Measurements from ENCODE around the gene MRPL24. TPM values are rescaled to one million over a fixed set of nuclear protein-coding genes. Genes with fewer than 3 reads are reported as not detected.
"Not testable (repeated sequence)": the region's sequence is repeated elsewhere in the genome, so short reads cannot be mapped to it uniquely, and the experiment has no call there.

MRPL24 gene
- total RNA-seq, 2 donors from 2014 or later: 39.1 to 86.7 TPM

GRCh38 chr1:156767101-156767878 lies 26.4 kb upstream of the MRPL24 start, which contains the start of gene PRCC:
TSS of gene PRCC (plus strand) at chr1:156767535. CDS start at chr1:156767772, 237 bp downstream.
- peak; percentile 98 for DNase-seq
- intact Hi-C loops (cut with DNase I): loop anchor here (5.0 kb wide), 1 partner anchor 40 kb away; the partner anchor contains the start of genes ISG20L2 and METTL25B
- Histone ChIP-seq H3K36me3 (peaks cover 3% of the 10 kb centered on the region), H3K4me3 (peak within 1 kb of the TSS; percentile 93), H3K4me1 (peaks cover 12% of the 10 kb centered on the region), H3K27me3 (no peaks in the 10 kb centered on the region), H3K9me3 (no peaks in the 10 kb centered on the region), H3K27ac (peak within 1 kb of the TSS; percentile 82), H3K9ac (ENCODE audit: low read depth in 2 of 2, low read length in 2 of 2) (peak within 1 kb of the TSS; percentile 94 to 97)
- no peak for TF ChIP-seq CTCF (IDR thresholded peaks at IDR 0.05)

GRCh38 chr1:156766298-156767100 lies 25.6 kb upstream of the MRPL24 start:
- Histone ChIP-seq H3K4me1 (peaks cover 12% of the 10 kb centered on the region), H3K9me3 (no peaks in the 10 kb centered on the region), H3K27me3 (no peaks in the 10 kb centered on the region), H3K4me3 (peak overlapping the region; percentile 93), H3K36me3 (peaks cover 3% of the 10 kb centered on the region), H3K9ac (ENCODE audit: low read depth in 2 of 2, low read length in 2 of 2) (peak overlapping the region; percentile 57 to 76), H3K27ac (peak overlapping the region; percentile 78)
- DNase-seq: peak; percentile 24
- TF ChIP-seq CTCF (IDR thresholded peaks at IDR 0.05): no peak
- intact Hi-C loops (cut with DNase I): loop anchor here (5.0 kb wide), 1 partner anchor 39 kb away; the partner anchor contains the start of genes ISG20L2 and METTL25B

GRCh38 chr1:156765666-156766065 lies 24.8 kb upstream of the MRPL24 start:
- no peak overlapping the region for H3K4me3 ChIP-seq
- H3K27me3 ChIP-seq: no peaks in the 10 kb centered on the region
- no peak for TF ChIP-seq CTCF (IDR thresholded peaks at IDR 0.05)
- peaks cover 12% of the 10 kb centered on the region for H3K4me1 ChIP-seq
- no peak for DNase-seq
- H3K27ac ChIP-seq: no peak overlapping the region
- no peaks in the 10 kb centered on the region for H3K36me3 ChIP-seq
- H3K9me3 ChIP-seq: no peaks in the 10 kb centered on the region
- peak overlapping the region in 1 of 2 donors; percentile 76 for H3K9ac ChIP-seq (ENCODE audit: low read depth in 2 of 2, low read length in 2 of 2)
- intact Hi-C loops (cut with DNase I): loop anchor here (5.0 kb wide), 1 partner anchor 38 kb away; the partner anchor contains the start of genes ISG20L2 and METTL25B

GRCh38 chr1:156765136-156765535 lies 24.2 kb upstream of the MRPL24 start:
- H3K36me3 ChIP-seq; DNase-seq; H3K4me3 ChIP-seq; H3K9ac ChIP-seq (ENCODE audit: low read depth in 2 of 2, low read length in 2 of 2); H3K9me3 ChIP-seq; H3K27me3 ChIP-seq; H3K27ac ChIP-seq: not testable (repeated sequence)
- intact Hi-C loops (cut with DNase I): loop anchor here (5.0 kb wide), 1 partner anchor 38 kb away; the partner anchor contains the start of genes ISG20L2 and METTL25B
- peaks cover 12% of the 10 kb centered on the region for H3K4me1 ChIP-seq

GRCh38 chr1:156760796-156761104 lies 19.9 kb upstream of the MRPL24 start:
- intact Hi-C loops (cut with DNase I): no loop called here
- Histone ChIP-seq H3K4me3 (no peak overlapping the region), H3K36me3 (no peaks in the 10 kb centered on the region), H3K4me1 (no peaks in the 10 kb centered on the region), H3K9me3 (no peaks in the 10 kb centered on the region), H3K27me3 (no peaks in the 10 kb centered on the region), H3K27ac (no peak overlapping the region), H3K9ac (ENCODE audit: low read depth in 2 of 2, low read length in 2 of 2) (no peak overlapping the region)
- no peak for DNase-seq
- TF ChIP-seq CTCF (IDR thresholded peaks at IDR 0.05): no peak

All from colonic mucosa (tissue), 4 donors.